Spinal cord (tissue), 10 donors: Measurements from ENCODE around the gene LYST. TPM values are rescaled to one million over a fixed set of nuclear protein-coding genes. Genes with fewer than 3 reads are reported as not detected.

Source experiments
- DNase-seq, 6 donors: peaks; one replicate each; pipeline versions ENCODE4 v3.0.0 to v3.0.0-alpha.2; 2013 to 2015; ENCODE audit warnings: low spot score in 6 of 6, low read depth in 4 of 6
- H3K27ac ChIP-seq: one replicate; pipeline ENCODE4 v1.5.1; 2013; ENCODE audit warnings: low read depth, low read length, control low read depth
- H3K27me3 ChIP-seq: one replicate; pipeline ENCODE4 v1.6.1; 2013; ENCODE audit warnings: low read length; ENCODE audit not compliant: control insufficient read depth, insufficient read depth
- H3K36me3 ChIP-seq: one replicate; pipeline ENCODE4 v1.6.1; 2013; ENCODE audit warnings: low read length; ENCODE audit not compliant: control insufficient read depth, insufficient read depth
- H3K4me1 ChIP-seq: one replicate; pipeline ENCODE4 v1.6.1; 2013; ENCODE audit warnings: low read length; ENCODE audit not compliant: control insufficient read depth, insufficient read depth
- H3K4me3 ChIP-seq: one replicate; pipeline ENCODE4 v1.5.1; 2013; ENCODE audit warnings: low read depth, low read length, control low read depth
- H3K9me3 ChIP-seq: one replicate; pipeline ENCODE4 v1.6.1; 2013; ENCODE audit warnings: low read length; ENCODE audit not compliant: control insufficient read depth, insufficient read depth
- WGBS: methylation state at CpG from one replicate; pipeline ENCODE4 v1.1.5; 2013; ENCODE audit warnings: missing lambda C conversion rate; ENCODE audit not compliant: insufficient coverage; 5-methylcytosine and 5-hydroxymethylcytosine counted together
- polyA plus RNA-seq, 2 donors: library from polyadenylated mRNA; unstranded; fragments of 120-200 nt; gene quantifications; one replicate each; pipeline ENCODE4 v1.2.1, GENCODE V29; 2013; ENCODE audit not compliant: insufficient read length in 2 of 2
- total RNA-seq, 2 donors: library from RNA; depleted of rRNA in 1 of 2; stranded (reverse); fragments of 120-200 nt in 1 of 2; fragments of >200 nt in 1 of 2; gene quantifications; one replicate each; pipeline versions ENCODE4 v1.2.3 to v1.2.4, GENCODE V29; 2013 to 2014
- donor health status: healthy.

The LYST gene
- total and polyA plus RNA-seq, 4 donors, result 10.9 to 76.3 (median 26.8) TPM

GRCh38 chr1:235722858-235723257 lies 143.8 kb downstream of the LYST start:
- no peaks in the 10 kb centered on the region for H3K27me3 ChIP-seq
- H3K36me3 ChIP-seq, result peaks cover 18% of the 10 kb centered on the region
- no peak overlapping the region for H3K27ac ChIP-seq
- H3K9me3 ChIP-seq, result no peaks in the 10 kb centered on the region
- no peak for DNase-seq
- H3K4me1 ChIP-seq, result no peaks in the 10 kb centered on the region
- 94% methylated on average over 2 of the region's 2 CpGs for WGBS
- H3K4me3 ChIP-seq, result no peak overlapping the region

DNA sequence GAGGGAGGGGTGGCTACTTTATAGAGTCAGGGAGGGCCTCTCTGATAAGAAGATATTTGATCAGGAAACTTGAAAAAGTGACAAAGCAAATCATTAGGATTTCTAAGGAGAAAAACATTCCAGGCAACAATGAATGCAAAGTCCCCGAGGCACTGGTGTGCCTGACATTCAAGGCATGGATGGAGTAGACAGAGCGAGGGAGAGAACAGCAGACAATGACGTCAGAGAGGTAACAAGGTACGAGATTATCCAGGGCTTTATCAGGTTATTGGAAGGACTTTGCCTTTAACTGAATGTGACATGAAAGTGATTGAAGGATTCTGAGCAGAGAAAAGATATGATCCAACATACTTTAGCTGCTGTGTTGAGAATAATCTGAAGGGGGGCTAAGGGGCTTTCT lies 144.7 kb downstream of the LYST start:
- DNase-seq, result no peak
- Histone ChIP-seq H3K27ac (no peak overlapping the region), H3K27me3 (no peaks in the 10 kb centered on the region), H3K36me3 (peaks cover 18% of the 10 kb centered on the region), H3K4me1 (no peaks in the 10 kb centered on the region), H3K9me3 (no peaks in the 10 kb centered on the region), H3K4me3 (no peak overlapping the region)
- WGBS, result 90% methylated on average over 4 of the region's 4 CpGs

GRCh38 chr1:235720544-235720943 lies 146.2 kb downstream of the LYST start:
- WGBS, result no CpG with 5 or more reads among the region's 4 CpGs
- DNase-seq, result no peak
- no peaks in the 10 kb centered on the region for H3K27me3 ChIP-seq
- no peaks in the 10 kb centered on the region for H3K9me3 ChIP-seq
- H3K4me3 ChIP-seq, result no peak overlapping the region
- peaks cover 18% of the 10 kb centered on the region for H3K36me3 ChIP-seq
- H3K4me1 ChIP-seq, result no peaks in the 10 kb centered on the region
- H3K27ac ChIP-seq, result no peak overlapping the region

DNA sequence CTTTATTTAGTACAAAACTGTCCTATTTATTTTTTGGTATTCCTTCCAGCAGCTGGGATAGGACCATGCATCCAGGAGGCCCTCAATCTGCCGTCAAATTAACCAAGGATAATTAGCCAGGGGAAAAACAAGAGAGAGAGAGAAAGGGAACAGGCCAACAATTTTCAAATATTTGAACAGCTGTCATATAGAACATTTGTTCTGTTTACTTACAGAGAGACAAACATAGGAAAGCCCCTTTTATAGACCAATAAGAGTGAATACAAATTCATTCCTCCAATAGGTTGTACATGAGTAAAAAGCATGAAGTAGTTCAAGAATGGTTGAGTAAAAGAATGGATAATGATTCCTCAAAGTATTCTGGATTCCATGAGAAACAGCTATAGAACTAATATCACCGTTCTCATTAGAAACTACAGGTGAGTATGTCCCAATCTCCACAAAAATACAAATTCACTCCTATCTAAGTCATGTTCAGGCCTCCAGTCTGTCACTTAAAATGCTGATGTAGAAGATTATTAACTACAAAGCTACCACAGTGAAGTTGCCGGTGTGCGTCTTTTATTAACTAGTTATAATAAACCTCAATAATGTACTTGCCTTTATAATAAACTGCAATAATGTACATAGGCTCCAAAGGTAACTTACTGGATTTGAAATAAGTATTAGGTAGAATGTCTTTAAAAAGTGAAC lies 152.4 kb downstream of the LYST start:
- Histone ChIP-seq H3K36me3 (peaks cover 4% of the 10 kb centered on the region), H3K27me3 (no peaks in the 10 kb centered on the region), H3K9me3 (no peaks in the 10 kb centered on the region), H3K4me1 (no peaks in the 10 kb centered on the region), H3K4me3 (no peak overlapping the region), H3K27ac (no peak overlapping the region)
- no peak for DNase-seq
- no CpG with 5 or more reads among the region's 4 CpGs for WGBS

- H3K27ac ChIP-seq, result no peak overlapping the region
- no peaks in the 10 kb centered on the region for H3K27me3 ChIP-seq
- H3K9me3 ChIP-seq, result no peaks in the 10 kb centered on the region
- no peak for DNase-seq
- WGBS, result 90% methylated on average over 1 of the region's 1 CpG
- no peaks in the 10 kb centered on the region for H3K4me1 ChIP-seq
- no peaks in the 10 kb centered on the region for H3K36me3 ChIP-seq
- no peak overlapping the region for H3K4me3 ChIP-seq
Measured at GRCh38 chr1:235712812-235713211, 153.9 kb downstream of the LYST start.

- H3K4me3 ChIP-seq, result no peak overlapping the region
- no peaks in the 10 kb centered on the region for H3K27me3 ChIP-seq
- no peaks in the 10 kb centered on the region for H3K9me3 ChIP-seq
- no peaks in the 10 kb centered on the region for H3K36me3 ChIP-seq
- no peak overlapping the region for H3K27ac ChIP-seq
- H3K4me1 ChIP-seq, result no peaks in the 10 kb centered on the region
- no peak for DNase-seq
- 86% methylated on average over 2 of the region's 3 CpGs for WGBS
Measured at GRCh38 chr1:235710687-235711086, 156.0 kb downstream of the LYST start.

- DNase-seq, result no peak
- 67% methylated on average over 1 of the region's 11 CpGs for WGBS
Measured at GRCh38 chr1:235709018-235709417, 157.7 kb downstream of the LYST start.

DNA sequence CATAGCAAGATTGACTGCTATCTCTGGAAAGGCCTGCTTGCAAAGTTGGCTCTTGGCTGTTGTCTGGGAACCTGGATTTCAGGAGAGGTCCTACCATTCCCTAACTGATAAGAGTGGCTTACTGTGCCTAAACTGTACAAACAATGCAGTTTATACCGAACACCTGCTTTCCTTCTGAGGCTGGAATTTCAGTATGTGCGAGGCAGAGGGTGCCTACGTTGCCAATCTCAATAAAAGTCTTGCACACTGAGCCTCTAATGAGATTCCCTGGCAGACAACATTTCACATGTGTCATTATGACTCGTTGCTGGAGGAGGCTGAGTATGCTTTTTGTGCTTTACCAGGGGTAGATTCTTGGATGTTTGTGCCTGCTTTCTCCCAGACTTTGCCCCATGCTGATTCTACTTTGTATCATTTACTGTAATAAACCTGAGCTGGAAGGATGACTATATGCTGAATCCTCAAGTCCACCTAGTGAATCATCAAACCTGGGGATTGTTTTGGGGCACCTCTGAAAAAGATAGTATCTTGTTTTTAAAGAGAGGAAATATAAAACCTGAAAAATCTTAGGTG lies 158.2 kb downstream of the LYST start:
- Histone ChIP-seq H3K27ac (no peak overlapping the region), H3K27me3 (no peaks in the 10 kb centered on the region), H3K4me1 (no peaks in the 10 kb centered on the region), H3K4me3 (no peak overlapping the region), H3K36me3 (no peaks in the 10 kb centered on the region), H3K9me3 (no peaks in the 10 kb centered on the region)
- peak in 2 of 6 donors; percentile 22 to 81 for DNase-seq
- WGBS, result 86% methylated on average over 1 of the region's 4 CpGs

More at GRCh38 chr1:235709018-235709417, 157.7 kb downstream of the LYST start:
- Histone ChIP-seq H3K27ac (no peak overlapping the region), H3K4me1 (no peaks in the 10 kb centered on the region), H3K27me3 (no peaks in the 10 kb centered on the region), H3K36me3 (no peaks in the 10 kb centered on the region), H3K9me3 (no peaks in the 10 kb centered on the region), H3K4me3 (no peak overlapping the region)

GRCh38 chr1:235703506-235703905 lies 163.2 kb downstream of the LYST start:
- Histone ChIP-seq H3K9me3 (no peaks in the 10 kb centered on the region), H3K36me3 (peaks cover 8% of the 10 kb centered on the region), H3K27me3 (no peaks in the 10 kb centered on the region), H3K4me3 (no peak overlapping the region), H3K4me1 (no peaks in the 10 kb centered on the region), H3K27ac (no peak overlapping the region)
- no peak for DNase-seq
- 100% methylated on average over 2 of the region's 2 CpGs for WGBS

DNA sequence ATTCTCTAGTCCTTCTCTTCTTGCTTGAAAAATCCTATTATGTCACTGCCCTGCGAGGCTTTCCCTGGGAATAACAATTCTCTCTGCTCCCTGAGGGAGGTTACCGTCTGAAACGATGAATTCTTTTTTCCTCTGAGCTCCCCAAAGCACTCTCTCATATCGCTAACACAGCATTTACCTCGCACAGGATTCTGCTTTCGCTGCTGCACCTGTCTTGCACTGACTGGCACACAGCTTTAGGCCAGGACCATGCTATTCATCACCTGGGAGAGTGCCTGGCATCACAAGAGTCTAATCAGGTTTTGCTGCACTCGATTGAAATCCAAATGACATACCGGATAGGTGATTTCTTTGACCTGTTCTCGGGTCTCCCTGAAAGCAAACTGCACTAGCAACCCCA lies 164.3 kb downstream of the LYST start:
- Histone ChIP-seq H3K27ac (no peak overlapping the region), H3K27me3 (no peaks in the 10 kb centered on the region), H3K4me1 (no peaks in the 10 kb centered on the region), H3K9me3 (no peaks in the 10 kb centered on the region), H3K36me3 (peaks cover 8% of the 10 kb centered on the region), H3K4me3 (no peak overlapping the region)
- 70% methylated on average over 9 of the region's 9 CpGs for WGBS
- peak in 1 of 6 donors; percentile 31 for DNase-seq
